CD4-positive, alpha-beta T cell treated with Interleukin-6 at 100 ng/mL for 8 hours (primary cell): Measurements from ENCODE around the gene DENND5B.
"Not testable (repeated sequence)": the region's sequence is repeated elsewhere in the genome, so short reads cannot be mapped to it uniquely, and the experiment has no call there.

Experiments used
- DNase-seq: peaks from one replicate; pipeline ENCODE4 v3.0.0-alpha.2; 2020; ENCODE audit warnings: mixed read lengths, low spot score

DENND5B gene

DNA sequence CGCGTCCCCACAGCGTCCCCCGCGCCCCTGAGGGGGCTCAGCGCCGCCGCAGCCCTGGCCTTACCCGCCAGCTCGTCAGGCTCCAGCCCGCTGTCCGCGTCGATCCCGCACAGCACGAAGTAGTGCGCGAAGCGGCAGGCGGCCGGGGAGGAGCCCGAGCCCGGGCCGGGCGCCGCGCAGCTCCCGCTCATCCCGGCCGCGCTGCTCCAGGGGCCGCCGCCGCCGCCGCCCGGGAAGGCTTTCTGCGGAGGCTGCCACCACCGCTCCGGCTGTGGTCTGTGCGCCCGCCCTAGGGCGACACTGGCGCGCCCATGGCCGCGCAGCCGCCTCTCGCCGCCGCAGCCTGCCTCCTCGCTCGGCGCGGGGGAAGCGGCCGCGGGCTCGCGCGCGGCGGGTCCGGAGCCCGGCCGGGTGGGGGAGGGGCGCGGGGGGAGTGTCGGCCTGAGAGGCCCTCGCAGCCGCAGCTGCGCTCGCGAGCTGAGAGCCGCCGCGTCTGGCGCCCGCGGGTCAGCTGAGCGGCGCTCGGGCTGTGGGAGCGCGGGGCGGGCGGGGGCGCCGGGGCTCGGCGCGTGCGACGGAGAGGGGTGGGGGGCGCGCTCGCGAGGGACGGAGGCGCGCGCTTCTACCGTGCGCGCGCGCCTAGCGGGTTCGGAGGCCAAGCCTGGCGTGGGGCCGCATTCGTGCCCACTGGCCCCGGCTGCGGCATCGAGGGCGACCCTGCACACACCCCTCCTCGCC, at the start of gene DENND5B:
DENND5B (minus strand) TSS at position 495 of the 738 bp plus-strand sequence; CDS start at position 191, 304 bp downstream.
- DNase-seq: no peak

GRCh38 chr12:31634620-31635019, 43.7 kb upstream of the DENND5B start:
- no peak for DNase-seq

GRCh38 chr12:31633464-31633863, 42.5 kb upstream of the DENND5B start:
- no peak for DNase-seq

DNA sequence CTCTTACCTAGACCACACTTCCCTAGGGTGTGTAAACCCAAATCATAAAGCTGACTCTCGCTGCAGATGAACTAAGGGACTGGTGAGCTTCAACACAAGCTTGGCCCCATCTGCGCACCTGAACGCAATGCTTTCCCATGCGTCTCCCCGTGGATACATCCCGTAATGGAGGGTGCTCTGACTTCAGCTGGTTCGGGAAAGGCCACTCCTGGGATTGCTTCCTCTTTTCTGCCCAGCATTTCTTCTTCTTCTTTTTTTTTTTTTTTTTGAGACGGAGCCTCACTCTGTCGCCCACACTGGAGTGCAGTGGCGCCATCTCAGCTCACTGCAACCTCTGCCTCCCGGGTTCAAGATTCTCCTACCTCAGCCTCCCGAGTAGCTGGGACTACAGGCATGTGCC, 40.9 kb upstream of the DENND5B start:
- no peak for DNase-seq

GRCh38 chr12:31631023-31631724, 40.2 kb upstream of the DENND5B start:
- DNase-seq: no peak

DNA sequence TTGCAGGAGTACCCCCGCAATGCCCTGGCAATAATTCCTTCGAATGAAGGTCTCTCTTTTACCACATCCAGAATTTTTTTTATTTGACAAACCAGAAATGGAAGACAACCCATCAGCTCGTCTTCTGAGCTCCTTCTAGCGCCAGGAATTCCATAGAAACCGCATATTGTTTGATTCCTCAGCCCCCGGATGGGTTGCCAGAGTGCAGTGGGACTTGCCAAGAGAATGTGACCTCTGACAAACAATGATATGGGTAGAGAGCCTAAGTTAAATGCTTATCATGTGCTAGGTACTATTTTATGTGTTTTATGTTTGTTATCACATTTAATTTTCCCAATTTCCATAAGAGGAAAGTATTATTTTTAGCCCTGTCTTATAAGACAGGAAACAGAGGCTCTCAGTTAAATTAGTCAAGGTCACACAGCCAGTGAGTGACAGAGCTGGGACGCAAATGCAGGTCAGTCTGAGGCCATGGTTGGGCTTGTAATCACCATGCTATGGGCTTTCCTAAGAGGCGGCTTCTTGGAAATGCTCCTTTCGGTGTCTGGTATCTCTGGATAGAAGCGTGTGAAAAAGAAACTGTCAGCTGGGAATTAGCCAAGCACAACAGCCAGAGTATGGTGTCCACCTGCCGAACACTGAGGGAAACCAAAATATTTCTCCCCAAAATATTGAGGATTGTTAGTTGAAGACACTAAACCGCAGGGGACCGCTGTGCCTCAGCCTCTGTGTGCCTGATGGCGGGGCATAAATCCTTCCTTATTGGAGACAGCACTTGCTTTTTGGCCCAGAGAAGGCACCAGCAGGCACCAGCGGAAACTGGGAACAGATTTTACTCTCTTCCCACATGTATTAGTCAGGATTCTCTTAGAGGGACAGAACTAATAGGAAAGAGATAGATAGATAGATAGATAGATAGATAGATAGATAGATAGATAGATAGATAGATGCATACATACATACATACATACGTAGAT, 39.1 kb upstream of the DENND5B start:
- no peak for DNase-seq

DNA sequence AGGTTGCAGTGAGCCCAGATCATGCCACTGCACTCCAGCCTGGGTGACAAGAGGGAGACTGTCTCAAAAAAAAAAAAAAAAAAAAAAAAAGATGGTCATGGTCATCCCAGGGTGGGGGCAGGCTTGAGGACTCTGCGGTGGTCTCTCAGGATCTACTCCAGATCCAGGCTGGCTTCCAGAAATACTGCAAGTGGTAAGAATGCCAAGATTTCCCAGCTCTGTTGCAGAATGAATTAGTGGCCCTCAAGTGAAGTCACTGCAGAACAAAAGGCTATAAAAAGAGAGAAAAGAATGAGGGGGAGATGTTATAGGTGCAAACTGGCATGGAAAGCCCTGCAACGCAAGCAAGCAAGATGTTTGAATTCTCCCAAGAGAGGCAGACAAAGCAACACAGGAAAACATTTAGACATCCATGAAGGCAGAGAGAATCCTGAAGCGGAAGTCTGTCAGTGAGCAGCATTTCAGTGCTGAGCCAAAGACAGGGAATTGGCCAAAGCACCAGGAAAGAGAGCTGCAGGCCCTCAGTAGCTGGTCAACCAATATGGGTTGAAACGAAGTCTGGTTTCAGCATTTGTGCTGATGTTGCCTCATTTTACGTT, 36.6 kb upstream of the DENND5B start:
- DNase-seq: no peak

GRCh38 chr12:31626270-31626995, 35.5 kb upstream of the DENND5B start:
- no peak for DNase-seq

GRCh38 chr12:31622038-31622437, 31.1 kb upstream of the DENND5B start:
- no peak for DNase-seq

GRCh38 chr12:31620311-31620710, 29.4 kb upstream of the DENND5B start:
- no peak for DNase-seq

DNA sequence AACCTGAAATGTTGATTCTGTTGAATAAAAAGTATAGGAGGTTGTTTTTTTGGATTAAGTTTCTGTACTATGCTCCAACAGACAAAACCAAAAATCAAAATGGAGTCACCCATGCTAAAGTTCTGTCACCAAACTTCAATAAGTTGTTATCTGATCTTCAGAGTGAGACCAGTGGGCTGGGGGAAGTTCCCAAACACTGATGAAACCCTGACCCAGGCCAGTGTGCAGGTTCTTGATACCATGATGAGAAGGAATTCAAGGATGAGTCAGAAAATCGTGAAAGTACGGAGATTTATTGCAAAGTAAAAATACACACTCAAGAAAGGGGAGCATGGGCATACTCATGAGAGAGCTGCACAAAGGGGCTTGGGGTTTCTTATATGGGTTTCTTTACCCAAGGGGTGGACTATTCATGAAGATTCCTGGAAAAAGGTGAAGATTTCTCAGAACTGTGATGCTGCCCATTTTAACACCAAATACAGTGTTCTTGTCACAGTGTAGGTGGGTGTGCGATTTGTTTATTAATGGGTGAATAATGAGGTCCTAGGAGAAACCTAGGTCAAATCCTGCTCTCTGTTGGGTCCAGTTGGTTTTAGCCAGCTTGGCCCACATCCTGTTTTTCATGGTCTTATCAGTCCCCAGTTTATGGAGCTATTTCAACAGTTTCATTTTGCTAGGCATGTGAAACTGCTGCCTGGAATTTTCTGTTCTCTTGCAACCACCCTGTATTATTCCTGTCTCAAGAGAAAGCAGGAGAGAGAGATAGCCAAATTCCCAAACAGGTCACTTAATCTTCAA, 27.5 kb upstream of the DENND5B start:
- DNase-seq: no peak

- no peak for DNase-seq
These were observed 21.9 kb upstream of the DENND5B start for GRCh38 chr12:31612819-31613218.

DNA sequence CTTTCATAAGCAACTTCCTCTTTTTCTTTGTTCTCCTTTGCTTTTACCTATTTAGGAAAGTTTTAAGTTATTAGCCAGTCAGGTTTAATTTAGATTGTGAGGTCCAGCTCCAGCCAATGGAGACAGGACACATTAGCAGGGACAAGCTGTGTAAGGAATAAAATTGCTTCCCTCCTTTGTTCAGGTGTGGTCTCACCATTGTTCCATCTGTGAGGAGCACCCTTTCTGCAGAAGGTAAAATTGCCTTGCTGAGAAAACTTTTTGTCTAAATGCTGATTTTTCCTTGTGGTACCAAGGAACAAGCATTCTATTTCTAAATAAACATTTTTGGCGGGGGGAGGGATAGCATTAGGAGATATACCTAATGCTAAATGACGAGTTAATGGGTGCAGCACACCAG, 17.4 kb upstream of the DENND5B start:
- DNase-seq: not testable (repeated sequence)

DNA sequence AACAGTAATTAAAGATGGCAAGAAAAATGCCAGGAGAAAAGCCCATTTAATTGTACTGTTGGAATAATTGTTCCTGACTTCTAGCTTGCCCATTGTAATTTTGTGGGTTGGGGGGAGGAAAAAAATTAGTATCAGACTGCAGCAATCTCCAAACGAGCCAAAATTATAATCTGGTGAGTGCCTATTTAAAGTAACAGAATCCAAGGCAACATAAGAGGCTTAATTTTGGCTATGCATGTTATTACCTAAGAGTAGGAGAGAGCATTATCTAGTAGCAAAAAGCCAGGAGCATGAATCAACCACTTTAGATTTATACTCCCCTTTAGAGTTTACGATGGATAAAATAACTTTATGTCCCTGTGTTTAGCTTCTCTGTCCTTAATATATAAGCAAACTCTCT, 14.6 kb upstream of the DENND5B start:
- no peak for DNase-seq

DNA sequence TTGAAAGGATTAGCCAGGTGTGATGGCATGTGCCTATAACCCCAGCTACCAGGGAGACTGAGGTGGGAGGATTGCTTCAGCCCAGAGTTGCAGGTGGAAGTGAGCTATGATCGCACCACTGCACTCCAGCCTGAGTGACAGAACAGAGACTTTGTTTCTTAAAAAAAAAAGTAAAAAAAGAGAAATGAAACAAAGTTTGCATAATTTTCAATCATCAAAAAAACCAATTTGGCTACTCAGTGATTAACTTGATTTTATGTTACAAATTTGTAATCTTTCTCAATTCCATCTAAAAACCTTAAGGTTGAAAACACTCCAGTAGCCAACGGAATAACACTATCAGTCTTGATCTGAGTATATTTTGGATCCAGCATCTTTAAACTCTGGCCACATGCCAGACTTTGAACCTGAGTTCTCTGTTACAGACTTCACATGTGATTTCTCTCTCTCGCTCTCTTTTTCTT, 12.6 kb upstream of the DENND5B start:
- DNase-seq: no peak

GRCh38 chr12:31600750-31601149, 9.8 kb upstream of the DENND5B start:
- no peak for DNase-seq

- no peak for DNase-seq
These were observed 9.3 kb upstream of the DENND5B start for GRCh38 chr12:31600252-31600651.

- DNase-seq: no peak
These were observed 8.1 kb upstream of the DENND5B start for GRCh38 chr12:31599053-31599452.

DNA sequence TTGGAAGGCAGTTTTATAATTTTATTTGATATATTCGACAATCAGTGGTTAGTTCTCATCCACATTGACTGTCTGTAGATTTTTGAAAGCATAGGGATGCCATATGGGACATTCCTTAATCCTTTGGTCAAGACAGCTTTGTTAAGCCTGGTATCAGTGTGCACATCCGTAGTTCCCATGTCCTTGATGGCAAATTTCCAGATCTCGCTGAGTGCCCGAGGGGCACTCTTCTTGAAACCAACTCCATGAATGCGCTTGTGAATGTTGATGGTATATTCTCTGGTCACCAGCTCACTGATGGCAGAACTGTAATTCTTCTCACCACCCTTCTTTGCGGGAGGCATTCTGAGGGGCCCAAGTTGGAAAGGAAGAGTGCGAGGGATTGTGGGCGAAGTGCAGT, 6.1 kb upstream of the DENND5B start:
- DNase-seq: no peak

DNA sequence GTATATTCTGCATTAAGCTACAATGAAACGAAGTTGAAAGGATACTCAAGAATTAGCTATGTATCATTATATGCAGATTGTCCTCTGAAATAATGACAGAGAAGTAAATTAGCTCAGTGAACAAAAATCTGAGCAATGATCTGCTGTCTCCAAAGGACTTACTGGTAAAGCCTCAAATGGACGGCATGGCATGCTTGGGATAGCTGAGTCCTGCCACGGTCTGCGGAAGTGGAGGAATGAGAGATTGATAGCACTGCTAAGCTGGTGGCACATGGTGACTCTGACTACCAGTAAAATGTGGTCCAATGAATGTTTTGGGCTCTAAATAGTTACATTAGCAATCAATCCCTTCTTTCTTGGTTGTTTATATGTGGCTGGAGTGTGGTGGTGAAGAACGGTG, 3.7 kb upstream of the DENND5B start:
- DNase-seq: no peak
